ENCODE results near the gene NEDD8.
"Not testable (repeated sequence)": the region's sequence is repeated elsewhere in the genome, so short reads cannot be mapped to it uniquely, and the experiment has no call there.

The NEDD8 gene

DNA sequence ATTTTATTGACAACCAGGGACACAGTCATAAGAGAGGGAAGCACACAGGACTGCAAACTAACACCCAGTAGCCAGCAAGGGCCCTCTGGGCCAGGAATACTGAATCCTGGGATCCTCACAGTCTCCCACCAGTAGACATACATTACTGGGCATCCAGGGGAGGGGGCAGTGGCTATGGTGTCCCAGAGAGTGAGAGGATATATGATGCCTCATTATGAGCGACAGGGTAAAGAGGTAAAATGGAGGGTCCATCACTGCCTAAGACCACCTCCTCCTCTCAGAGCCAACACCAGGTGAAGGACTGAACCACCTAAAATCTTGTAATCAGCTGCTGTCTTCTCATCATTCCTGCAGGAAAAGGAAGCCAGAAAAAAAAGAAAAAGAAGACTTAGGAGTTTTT lies 15.3 kb downstream of the NEDD8 start:
- not testable (repeated sequence) for DNase-seq

DNA sequence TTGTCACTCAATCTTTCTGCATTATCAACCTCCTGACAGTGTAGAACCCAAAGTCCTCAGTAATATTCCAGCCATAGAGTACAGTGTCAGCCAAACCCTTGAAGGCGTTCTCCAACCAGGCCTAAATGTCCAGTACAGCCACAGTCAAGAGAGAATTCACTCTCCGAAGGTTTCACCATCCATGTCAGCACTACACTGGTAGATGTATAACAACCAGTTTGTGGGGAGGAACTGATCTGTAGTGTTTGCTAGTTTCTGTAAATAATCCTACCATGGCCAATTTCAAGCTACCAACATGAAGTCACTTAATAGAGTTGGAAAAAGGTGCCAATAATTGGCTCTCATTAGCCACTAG lies 15.8 kb downstream of the NEDD8 start:
- no peak for DNase-seq

DNA sequence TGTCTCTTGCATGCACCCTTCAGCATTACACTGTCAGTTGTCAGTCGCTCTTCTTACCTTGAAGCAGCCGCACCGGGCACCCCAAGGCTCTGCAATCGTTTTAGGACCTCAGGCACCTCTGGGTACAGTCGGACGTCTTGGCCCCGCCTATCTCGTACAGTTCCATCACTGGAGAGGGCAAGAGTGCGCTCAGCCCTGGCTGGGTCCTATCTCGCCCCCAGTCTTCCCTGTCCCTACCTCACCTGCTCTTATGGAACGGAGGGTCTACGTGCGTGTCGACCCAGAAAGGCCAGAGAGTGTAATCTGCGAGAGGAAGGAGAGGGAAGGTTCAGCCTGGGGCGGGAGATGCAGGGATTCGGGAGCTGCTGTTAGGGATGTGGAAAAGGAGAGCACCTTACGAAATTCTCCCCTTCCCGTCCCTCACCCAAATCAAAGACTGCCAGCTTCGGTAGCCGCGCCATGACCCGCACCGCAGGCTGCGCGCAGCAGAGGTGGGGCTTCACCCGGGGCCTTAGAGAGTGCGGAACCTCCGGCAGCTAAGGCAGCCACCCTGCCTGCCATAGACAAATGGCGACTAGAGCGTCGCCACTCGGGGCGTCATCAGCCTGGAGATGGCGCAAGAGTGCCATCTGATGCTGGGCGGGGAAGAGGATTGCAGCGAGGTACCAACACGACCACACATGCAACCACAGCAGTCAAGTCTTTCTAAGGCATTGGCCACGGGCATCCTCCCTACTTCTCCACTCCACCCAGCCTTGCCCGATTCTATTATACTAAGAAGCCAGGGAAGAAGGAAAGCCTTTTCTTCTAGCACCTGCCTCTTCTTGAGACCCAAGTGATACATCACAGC lies 16.4 kb downstream of the NEDD8 start, which contains the start of gene MDP1:
TSS of gene MDP1 (minus strand) at position 572 of the 850 bp plus-strand sequence. CDS start at position 461, 111 bp downstream.
- peak; percentile 91 for DNase-seq

DNA sequence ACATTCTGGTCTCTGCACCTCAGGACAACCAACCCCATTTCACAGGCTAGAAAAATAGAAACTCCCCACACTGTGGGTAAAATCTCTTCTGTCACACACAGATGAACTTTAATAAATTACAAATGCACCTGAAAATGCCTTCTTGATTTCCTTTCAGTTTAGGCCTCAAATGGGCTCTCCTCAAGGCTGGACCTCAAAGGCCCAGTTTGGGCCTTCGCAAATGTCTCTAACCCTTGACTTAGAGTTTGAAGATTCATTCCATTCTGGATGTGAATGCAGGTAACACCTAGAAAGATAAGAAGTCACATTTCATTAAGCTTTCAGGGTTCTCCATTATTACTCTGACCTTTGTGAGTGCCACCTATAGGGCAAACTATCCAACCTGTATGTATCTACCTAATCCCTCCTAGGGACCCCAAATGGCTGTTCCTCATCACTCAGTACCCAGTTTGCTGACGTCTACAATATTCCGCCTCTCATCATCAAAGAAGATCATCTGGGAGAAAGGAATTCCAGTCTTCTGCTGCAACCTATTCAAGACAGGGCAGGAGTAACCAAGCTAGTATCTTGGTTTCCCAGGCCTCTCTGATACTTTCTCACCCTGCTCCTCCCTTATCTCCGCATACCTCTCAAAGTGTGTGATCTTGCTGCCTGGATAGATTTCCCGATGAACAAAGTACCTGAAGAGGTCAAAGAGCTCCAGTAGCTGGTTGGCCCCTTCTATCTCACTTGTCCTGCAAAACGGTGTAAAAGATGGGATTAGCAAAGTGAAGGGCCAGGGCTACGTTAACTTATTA lies 18.1 kb downstream of the NEDD8 start:
- no peak for DNase-seq

DNA sequence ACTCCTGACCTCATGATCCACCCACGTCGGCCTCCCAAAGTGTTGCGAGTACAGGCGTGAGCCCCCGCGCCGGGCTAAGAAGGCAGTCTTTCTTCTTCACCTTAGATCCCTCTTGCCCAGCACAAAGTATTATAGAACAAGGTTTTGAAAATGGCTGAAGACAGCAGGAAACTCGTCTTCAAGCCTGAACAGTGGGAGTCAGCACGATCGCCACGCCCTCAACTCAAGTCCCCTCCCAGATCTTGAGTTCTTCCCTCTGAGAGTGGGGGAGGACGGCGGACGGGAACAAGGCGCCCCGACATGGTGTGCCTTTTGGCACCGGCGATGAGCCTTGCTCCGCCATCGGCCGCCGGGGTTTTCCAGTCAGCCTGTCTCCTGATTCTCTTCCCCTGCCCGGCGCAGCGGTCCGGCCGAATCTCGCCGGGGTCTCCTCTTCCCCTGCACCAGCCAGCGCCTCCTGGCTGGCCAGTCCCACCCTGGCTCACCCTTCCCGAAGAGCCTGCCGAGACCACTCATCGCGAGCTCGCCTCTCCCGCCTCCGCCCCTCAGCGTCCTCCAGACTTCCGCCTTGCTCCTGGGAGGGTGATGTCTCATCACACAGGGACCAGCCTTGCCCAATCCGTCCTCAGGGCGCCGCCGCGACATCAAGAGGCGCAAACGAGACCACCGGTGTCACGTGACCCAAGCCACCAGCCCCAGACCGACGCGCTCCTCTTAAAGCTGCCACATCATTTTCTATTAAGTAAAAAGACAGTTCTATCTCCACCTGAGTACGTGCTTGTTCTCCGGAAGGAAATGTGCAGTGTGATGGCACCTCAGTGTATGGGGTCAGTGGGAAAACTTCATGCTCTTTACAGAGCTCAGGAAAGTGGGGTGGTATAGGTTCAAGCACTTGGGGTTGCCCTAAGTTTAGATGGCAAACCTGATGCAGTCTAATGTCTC lies 19.0 kb downstream of the NEDD8 start, which contains the start of gene CHMP4A:
TSS of gene CHMP4A (minus strand) at position 565 of the 942 bp plus-strand sequence. CDS start at position 516, 49 bp downstream.
- peak; percentile 97 for DNase-seq

DNA sequence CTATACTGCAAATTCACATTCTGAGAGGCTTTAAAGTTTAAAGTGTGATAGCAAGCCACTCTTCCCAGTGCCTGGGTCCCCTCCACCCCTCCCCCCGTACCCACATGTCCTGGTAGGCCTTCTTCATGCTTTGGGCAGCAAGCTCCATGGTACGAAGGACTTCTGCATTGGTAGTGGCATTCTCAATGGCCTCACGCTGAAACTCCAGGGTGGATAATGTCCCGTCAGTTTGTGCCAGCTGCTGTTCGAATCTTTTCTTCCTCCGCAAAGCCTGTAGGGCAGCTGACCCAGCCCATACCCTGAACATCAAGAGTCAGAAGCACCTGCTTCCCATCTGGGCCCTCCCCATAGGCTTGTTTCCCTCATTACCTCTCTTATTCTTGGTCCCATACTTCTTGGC lies 20.9 kb downstream of the NEDD8 start:
- no peak for DNase-seq

DNA sequence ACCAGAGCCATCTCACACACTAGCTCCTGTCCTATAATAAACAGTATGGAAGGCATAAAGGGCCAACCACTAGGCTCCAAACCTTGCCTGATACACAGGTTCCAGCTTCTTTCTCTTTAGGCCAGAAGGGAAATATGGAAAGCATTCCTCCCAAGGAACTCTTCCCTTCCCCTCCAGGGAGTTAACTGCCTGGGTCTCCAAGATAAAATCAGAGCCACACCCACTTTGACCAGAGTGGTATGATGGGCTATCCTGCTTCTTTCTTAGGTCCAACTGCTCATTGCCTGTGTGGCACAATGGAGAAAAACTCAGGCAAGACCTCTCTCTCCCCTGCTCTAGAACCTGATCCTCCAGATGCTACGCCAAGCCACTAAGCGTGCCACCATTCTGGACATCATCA lies 24.5 kb downstream of the NEDD8 start:
- DNase-seq = no peak

DNA sequence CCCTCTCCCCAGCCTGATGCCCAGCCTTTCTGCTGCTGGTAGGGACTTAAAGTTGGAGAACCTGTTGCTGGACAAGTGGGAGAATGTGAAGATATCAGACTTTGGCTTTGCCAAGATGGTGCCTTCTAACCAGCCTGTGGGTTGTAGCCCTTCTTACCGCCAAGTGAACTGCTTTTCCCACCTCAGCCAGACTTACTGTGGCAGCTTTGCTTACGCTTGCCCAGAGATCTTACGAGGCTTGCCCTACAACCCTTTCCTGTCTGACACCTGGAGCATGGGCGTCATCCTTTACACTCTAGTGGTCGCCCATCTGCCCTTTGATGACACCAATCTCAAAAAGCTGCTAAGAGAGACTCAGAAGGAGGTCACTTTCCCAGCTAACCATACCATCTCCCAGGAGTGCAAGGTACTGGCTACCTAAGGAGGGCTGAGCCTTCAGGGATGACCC lies 25.0 kb downstream of the NEDD8 start:
- peak; percentile 34 for DNase-seq

DNA sequence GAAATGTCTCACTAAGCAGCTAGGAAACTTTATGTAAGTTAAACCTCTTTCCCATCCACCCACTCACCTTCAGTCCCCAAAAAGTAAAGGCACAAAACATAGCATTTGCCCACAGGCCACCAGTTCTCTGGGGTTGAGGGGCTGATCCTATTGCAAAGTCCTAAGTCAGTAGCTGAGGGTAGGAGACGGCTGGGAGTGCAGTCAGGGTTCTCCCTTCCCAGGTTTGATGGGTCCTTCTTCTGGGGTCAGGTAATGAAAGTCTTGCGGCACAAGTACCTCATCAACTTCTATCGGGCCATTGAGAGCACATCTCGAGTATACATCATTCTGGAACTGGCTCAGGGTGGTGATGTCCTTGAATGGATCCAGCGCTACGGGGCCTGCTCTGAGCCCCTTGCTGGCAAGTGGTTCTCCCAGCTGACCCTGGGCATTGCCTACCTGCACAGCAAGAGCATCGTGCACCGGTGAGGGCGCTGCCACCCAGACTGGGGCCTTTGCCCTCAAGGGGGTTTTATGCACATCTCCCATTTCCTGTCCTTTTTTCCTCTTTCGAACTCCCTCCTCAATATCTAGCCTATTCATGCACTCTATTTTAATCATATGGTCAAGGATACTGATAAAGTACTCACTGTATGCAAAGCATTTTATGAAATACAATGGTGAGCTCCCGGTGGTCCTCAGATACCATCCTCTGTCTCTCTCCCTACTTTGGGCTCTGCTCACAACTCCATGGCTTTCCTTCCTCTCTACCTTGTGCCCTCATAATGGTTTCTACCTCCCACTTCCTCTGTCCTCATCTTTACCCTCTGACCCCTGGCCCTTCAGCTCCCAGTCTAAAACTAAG lies 25.7 kb downstream of the NEDD8 start:
- DNase-seq = no peak

DNA sequence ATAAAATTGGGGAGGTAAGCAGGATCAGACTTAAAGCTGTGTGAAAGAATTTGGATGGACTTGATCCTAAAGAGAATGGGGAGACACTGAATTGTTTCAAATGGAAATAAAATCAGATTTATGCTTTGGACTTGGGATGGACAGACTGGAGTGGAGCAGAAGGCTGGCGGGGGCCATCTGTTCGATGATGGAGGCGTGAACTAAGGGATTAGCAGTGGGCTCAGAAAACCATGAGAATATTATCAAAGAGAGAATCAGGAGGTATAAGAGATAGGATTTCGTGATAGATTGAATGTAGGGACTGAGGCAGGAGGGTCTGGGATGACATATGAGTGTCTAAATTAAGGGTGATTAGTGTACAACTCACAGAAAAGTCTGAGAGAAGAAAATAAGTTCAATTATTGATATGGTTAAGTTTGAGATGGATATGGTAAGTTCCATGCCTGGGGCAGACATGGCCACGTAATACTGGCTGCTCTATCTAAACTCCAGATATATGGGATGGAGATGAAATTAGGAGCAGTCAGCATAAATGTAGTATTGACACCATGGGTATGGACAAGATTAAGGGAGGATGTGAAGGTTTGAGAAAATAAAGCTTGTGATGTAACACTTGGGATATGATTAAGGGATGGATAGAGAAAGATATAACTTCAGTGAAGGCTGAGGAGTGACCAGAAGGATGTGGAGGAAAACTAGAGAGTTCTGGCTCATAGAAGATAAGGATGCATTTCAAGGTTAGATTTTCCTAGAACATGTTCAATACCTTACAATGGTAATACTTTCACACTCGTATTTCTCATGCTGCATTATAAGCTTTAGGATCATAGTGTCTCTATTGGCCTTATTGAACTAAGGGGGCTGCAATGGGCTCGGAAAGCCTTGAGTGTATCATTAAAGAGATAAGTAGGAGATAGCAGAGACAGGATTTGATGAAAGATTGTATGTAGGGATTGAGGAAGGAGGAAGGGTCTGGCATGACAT lies 27.7 kb downstream of the NEDD8 start:
- no peak for DNase-seq

DNA sequence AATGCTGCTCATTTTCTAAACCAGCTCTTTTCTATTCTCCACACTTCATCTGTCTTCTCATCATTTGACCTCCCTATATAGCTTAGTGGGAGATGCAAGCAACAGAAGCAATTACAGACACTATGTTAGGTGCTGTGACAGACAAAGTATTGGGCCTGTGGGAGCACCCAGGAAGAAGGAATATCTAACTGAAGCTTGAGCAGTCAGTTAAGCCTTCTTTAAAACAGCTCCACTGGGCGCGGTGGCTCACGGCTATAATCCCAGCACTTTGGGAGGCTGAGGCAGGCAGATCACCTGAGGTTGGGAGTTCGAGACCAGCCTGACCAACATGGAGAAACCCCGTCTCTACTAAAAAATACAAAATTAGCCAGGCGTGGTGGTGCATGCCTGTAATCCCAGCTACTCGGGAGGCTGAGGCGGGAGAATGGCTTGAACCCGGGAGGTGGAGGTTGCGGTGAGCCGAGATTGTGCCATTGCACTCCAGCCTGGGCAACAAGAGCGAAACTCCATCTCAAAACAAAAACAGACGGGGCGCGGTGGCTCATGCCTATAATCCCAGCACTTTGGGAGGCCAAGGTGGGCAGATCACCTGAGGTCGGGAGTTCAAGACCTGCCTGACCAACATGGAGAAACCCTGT lies 28.8 kb downstream of the NEDD8 start:
- not testable (repeated sequence) for DNase-seq

DNA sequence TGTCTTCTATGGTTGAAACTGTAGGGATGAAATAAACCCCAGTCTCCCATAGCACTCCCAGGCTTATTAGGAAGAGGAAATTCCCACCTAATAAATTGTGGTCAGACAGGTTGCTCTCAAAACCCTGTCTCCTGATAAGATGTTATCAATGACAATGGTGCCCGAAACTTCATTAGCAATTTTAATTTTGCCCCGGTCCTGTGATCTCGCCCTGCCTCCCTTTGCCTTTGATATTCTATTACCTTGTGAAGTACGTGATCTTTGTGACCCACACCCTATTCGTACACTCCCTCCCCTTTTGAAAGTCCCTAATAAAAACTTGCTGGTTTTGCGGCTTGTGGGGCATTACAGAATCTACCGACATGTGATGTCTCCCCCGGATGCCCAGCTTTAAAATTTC lies 29.6 kb downstream of the NEDD8 start:
- DNase-seq = not testable (repeated sequence)

DNA sequence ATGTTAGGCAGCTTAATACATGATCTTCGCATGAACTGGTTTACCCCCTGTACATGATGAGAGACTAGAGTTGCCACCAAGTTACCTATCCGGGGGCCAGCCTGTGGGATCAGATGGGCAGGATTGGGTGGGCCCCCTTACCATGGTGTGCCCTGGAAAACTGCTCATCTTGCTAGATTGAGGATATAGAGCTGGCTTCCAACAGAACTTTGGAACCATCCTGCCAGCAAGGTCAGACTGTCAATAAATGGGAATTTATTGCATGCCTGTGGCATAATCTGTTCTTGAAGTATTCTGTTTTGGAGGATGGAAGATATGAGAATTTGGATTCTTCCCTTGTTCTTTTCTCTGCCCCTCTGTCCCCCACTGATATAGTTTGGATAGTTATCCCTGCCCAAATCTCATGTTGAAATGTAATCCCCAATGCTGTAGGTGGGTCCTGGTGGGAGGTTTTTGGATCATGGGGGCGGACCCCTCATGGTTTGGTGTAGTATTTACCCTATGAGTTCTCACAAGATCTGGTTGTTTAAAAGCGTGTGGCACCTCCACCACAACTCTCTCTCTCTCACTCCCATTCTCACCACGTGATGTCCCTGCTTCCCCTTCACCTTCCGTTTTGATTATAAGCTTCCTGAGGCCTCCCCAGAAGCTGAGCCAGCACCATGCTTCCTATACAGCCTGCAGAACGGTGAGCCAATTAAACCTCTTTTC lies 33.2 kb downstream of the NEDD8 start:
- no peak for DNase-seq

DNA sequence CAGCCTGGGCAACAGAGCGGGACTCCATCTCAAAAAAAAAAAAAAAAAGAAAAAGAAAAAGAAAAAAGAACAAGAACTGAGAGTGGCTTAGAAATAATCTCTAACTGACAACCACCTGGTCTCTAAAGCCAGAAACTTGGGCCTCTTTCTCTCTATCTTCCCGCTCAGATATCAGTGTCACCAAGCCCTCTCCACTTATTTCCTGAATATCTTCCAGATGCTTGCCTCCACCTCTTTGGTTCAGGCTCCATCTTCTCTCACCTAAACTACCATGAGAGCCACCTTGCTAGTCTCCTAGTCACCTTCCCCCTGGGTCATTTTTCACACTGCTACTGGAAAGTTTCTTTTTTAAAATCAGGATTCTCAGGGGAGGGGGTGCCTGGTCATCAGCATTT lies 35.1 kb downstream of the NEDD8 start:
- no peak for DNase-seq

DNA sequence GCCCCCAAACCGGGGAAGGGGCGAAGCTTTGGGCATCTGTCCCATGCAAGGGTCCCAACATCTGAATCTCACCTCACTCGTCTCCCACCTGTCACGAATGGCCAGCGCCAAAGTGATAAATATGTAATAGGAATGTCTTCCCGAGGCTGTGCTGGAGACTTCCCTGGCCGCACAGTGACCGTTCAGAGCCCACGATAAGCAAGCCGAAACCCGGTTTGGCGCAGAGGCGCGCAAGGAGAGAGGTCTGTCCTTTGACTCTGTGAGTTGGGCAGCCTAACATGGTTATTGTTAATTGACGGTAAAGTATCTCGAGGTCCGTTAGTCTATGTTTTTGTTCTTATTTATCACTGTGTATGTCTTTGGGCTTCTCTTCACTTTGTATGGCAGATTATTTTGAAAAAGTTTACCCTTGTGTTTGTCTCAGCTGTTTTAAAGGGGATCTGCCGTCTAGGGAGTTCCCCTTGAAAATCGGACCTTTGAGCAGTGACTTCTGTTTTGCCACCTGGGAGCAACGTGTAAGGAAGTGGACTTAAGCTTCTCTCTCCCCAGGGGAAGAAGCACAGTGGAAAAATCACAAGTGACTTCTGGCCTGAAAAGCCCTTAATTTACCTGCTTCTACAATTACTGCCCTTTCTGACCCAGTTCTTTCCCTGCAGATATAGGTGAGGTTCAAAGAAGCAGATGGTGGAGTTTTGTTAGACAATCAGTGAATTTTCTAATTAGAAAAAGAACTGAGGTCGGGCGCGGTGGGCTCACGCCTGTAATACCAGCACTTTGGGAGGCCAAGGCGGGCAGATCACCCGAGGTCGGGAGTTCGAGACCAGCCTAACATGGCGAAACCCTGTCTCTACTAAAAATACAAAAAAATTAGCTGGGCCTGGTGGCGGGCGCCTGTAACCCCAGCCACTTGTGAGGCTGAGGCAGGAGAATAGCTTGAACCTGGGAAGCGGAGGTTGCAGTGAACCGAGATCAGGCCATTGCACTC lies 35.8 kb downstream of the NEDD8 start:
- DNase-seq = no peak

DNA sequence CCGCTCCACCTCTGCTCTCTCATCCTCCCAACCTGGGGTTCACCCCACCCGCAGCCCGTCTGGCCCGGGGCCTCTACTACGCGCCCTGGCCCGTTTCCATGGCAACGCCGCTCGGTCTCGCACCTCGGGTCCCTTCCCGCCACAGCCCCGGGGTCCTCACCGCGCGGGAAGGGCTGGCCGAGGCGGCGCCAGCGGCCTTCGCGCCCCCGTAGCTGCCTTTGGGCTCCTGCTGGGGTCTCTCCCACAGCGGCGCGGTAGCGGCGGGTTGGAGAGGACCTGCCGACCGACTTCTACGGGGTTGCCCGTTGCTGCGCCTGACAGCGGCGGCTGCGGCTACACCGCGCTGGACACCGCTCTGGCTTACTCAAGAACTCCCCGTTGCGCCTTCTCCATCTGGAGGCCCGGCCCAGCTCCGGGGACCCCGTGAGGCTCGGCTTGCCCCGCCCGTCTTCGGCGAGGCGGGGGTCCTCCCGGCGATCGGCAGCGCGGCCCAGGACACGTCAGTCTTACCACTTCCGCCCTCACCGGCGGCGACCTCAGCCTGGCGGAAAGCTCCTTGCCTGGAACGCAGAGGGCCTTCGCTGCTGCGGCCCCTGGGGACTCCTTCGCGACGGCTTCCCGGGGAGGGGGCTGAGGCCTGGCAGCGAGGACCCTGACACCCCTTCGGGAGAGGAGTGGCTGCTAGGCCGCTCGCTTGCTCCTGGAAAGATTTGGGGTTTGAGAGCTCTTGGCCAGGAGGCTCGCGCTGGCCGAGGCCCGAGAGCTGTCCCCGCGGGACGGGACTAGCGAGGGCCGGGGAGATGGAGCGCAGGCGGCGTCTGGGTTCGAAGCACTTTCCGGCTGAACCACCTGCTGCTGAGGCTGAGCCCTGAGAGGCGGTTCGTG lies 36.7 kb downstream of the NEDD8 start, which contains the start of gene TM9SF1:
TSS of gene TM9SF1 (minus strand) at position 256 of the 885 bp plus-strand sequence. CDS start 422 bp downstream, outside the sequence.
- DNase-seq = peak; percentile 93

DNA sequence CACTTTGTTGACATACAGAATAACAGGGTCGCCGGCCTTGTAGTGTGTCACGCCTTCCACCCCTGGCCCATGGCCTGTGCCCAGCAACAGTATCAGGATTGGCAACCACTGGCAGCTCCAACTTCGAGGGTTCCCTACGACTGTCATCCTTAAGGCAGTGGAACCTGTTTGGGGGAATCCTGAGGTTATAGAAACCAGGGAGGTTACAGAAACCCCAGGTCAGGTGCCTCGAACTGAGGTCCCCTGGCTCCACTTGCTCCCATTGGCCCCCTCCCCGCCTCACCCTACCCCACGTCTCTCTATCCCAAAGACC lies 37.3 kb downstream of the NEDD8 start:
- no peak for DNase-seq
